ENCODE data around the gene RYR3. TPM values are rescaled to one million over a fixed set of nuclear protein-coding genes. Genes with fewer than 3 reads are reported as not detected.

The RYR3 gene
- total RNA-seq, 1 experiment from 2014 or later = 0.66 TPM

GRCh38 chr15:33699145-33699544, 388.4 kb downstream of the RYR3 start:
- Mint-ChIP-seq H3K27me3 (ENCODE audit: insufficient read depth, unreplicated experiment) (peaks cover 9% of the 10 kb centered on the region), H3K36me3 (ENCODE audit: insufficient read depth, unreplicated experiment) (no peaks in the 10 kb centered on the region), H3K9me3 (ENCODE audit: unreplicated experiment) (no peaks in the 10 kb centered on the region), H3K4me1 (ENCODE audit: low read depth, unreplicated experiment) (no peaks in the 10 kb centered on the region), H3K27ac (ENCODE audit: unreplicated experiment) (no peak overlapping the region), H3K4me3 (ENCODE audit: unreplicated experiment) (no peak overlapping the region)
- Histone ChIP-seq H3K9me3 (no peaks in the 10 kb centered on the region), H3K4me3 (ENCODE audit: low read depth, low read length) (no peak overlapping the region), H3K4me1 (no peaks in the 10 kb centered on the region), H3K27me3 (replicated peaks; ENCODE audit: control insufficient read depth, insufficient read depth, low read length) (no peaks in the 10 kb centered on the region), H3K36me3 (ENCODE audit: control insufficient read depth, insufficient read depth, low read length) (no peaks in the 10 kb centered on the region)
- BruUV-seq (replicated peaks) = no TSS peak
- intact Hi-C loops (cut with micrococcal nuclease; ENCODE audit: unreplicated experiment) = no loop called here
- no peak for TF ChIP-seq CTCF (IDR thresholded peaks at IDR 0.05; ENCODE audit: insufficient read depth in 1 of 2, low read depth in 1 of 2, low read length in 1 of 2, severe bottlenecking in 1 of 2, unreplicated experiment in 1 of 2)
- POLR2A ChIA-PET = no interaction called here
- DNase-seq = no peak
- CTCF ChIA-PET = no interaction called here

GRCh38 chr15:33699691-33700447, 389.1 kb downstream of the RYR3 start:
- no peaks in the 10 kb centered on the region for H3K4me1 ChIP-seq
- no peak overlapping the region for H3K4me3 ChIP-seq (ENCODE audit: low read depth, low read length)
- Mint-ChIP-seq H3K4me1 (ENCODE audit: low read depth, unreplicated experiment) (no peaks in the 10 kb centered on the region), H3K9me3 (ENCODE audit: unreplicated experiment) (no peaks in the 10 kb centered on the region), H3K36me3 (ENCODE audit: insufficient read depth, unreplicated experiment) (no peaks in the 10 kb centered on the region), H3K27me3 (ENCODE audit: insufficient read depth, unreplicated experiment) (peaks cover 9% of the 10 kb centered on the region), H3K27ac (ENCODE audit: unreplicated experiment) (no peak overlapping the region), H3K4me3 (ENCODE audit: unreplicated experiment) (no peak overlapping the region)
- CTCF ChIA-PET = interaction anchor here (0.7 to 2.4 kb wide), 10 partner anchors 9 to 613 kb away, joined by 3 to 67 read pairs (median 4); partner anchors contain the start of gene FMN1
- no peaks in the 10 kb centered on the region for H3K9me3 ChIP-seq
- intact Hi-C loops (cut with micrococcal nuclease; ENCODE audit: unreplicated experiment) = loop anchor here (1.0 kb wide), 2 partner anchors 466 to 614 kb away; no protein-coding TSS in a partner anchor
- no peak for TF ChIP-seq CTCF (IDR thresholded peaks at IDR 0.05; ENCODE audit: insufficient read depth in 1 of 2, low read depth in 1 of 2, low read length in 1 of 2, severe bottlenecking in 1 of 2, unreplicated experiment in 1 of 2)
- POLR2A ChIA-PET = no interaction called here
- no peaks in the 10 kb centered on the region for H3K27me3 ChIP-seq (replicated peaks; ENCODE audit: control insufficient read depth, insufficient read depth, low read length)
- no peaks in the 10 kb centered on the region for H3K36me3 ChIP-seq (ENCODE audit: control insufficient read depth, insufficient read depth, low read length)
- BruUV-seq (replicated peaks) = no TSS peak
- DNase-seq = no peak

- H3K9me3 Mint-ChIP-seq (ENCODE audit: unreplicated experiment) = no peaks in the 10 kb centered on the region
- no peaks in the 10 kb centered on the region for H3K9me3 ChIP-seq
- no peak overlapping the region for H3K4me3 ChIP-seq (ENCODE audit: low read depth, low read length)
- CTCF ChIA-PET = interaction anchor here (0.6 to 2.4 kb wide), 17 partner anchors 9 to 614 kb away, joined by 3 to 67 read pairs (median 4); partner anchors contain the start of gene FMN1
- peaks cover 9% of the 10 kb centered on the region for H3K27me3 Mint-ChIP-seq (ENCODE audit: insufficient read depth, unreplicated experiment)
- no peaks in the 10 kb centered on the region for H3K36me3 Mint-ChIP-seq (ENCODE audit: insufficient read depth, unreplicated experiment)
- intact Hi-C loops (cut with micrococcal nuclease; ENCODE audit: unreplicated experiment) = loop anchor here (1.0 kb wide), 2 partner anchors 466 to 614 kb away; no protein-coding TSS in a partner anchor
- no peaks in the 10 kb centered on the region for H3K4me1 ChIP-seq
- no peaks in the 10 kb centered on the region for H3K4me1 Mint-ChIP-seq (ENCODE audit: low read depth, unreplicated experiment)
- no peaks in the 10 kb centered on the region for H3K27me3 ChIP-seq (replicated peaks; ENCODE audit: control insufficient read depth, insufficient read depth, low read length)
- BruUV-seq (replicated peaks) = no TSS peak
- peak; percentile 86 to 93 for TF ChIP-seq CTCF (IDR thresholded peaks at IDR 0.05; ENCODE audit: insufficient read depth in 1 of 2, low read depth in 1 of 2, low read length in 1 of 2, severe bottlenecking in 1 of 2, unreplicated experiment in 1 of 2)
- no peak overlapping the region for H3K27ac Mint-ChIP-seq (ENCODE audit: unreplicated experiment)
- POLR2A ChIA-PET = no interaction called here
- no peak overlapping the region for H3K4me3 Mint-ChIP-seq (ENCODE audit: unreplicated experiment)
- DNase-seq = peak; percentile 69 to 72
- H3K36me3 ChIP-seq (ENCODE audit: control insufficient read depth, insufficient read depth, low read length) = no peaks in the 10 kb centered on the region
Observed at GRCh38 chr15:33700695-33701303, 390.0 kb downstream of the RYR3 start.
